GM19397 (cell line): ENCODE data around the gene MST1.

Experiments
- ATAC-seq: cut with Tn5 transposase; IDR thresholded peaks from one replicate; pipeline ENCODE4 v1.9.1; 2021; ENCODE audit warnings: mild to moderate bottlenecking, moderate library complexity; ENCODE audit not compliant: unreplicated experiment

Gene MST1

GRCh38 chr3:49689046-49689907 lies at the start of gene MST1, which contains the start of gene RNF123:
Gene MST1 (minus strand): TSS chr3:49689474. CDS start chr3:49688691, 783 bp downstream.
Gene RNF123 (plus strand): TSS chr3:49689557. CDS start chr3:49691166, 1,609 bp downstream.
- ATAC-seq, result peak; percentile 68

GRCh38 chr3:49738067-49738713 lies 48.9 kb upstream of the MST1 start:
- ATAC-seq, result no peak

- ATAC-seq, result no peak
Observed at GRCh38 chr3:49734752-49735151, 45.5 kb upstream of the MST1 start.

- no peak for ATAC-seq
Observed at GRCh38 chr3:49733551-49733950, 44.3 kb upstream of the MST1 start.

- no peak for ATAC-seq
Observed at GRCh38 chr3:49732597-49732996, 43.3 kb upstream of the MST1 start.

GRCh38 chr3:49729966-49730609 lies 40.8 kb upstream of the MST1 start:
- no peak for ATAC-seq

- ATAC-seq, result no peak
Observed at GRCh38 chr3:49727924-49728361, 38.7 kb upstream of the MST1 start.

- no peak for ATAC-seq
Observed at GRCh38 chr3:49727154-49727923, 38.1 kb upstream of the MST1 start.

- ATAC-seq, result no peak
Observed at GRCh38 chr3:49725906-49726681, 36.8 kb upstream of the MST1 start.

- no peak for ATAC-seq
Observed at GRCh38 chr3:49724586-49724985, 35.3 kb upstream of the MST1 start.

- ATAC-seq, result peak; percentile 78
Observed at GRCh38 chr3:49723628-49724551, 34.6 kb upstream of the MST1 start, which contains the start of gene GMPPB. Gene GMPPB (minus strand): TSS chr3:49723951. CDS start chr3:49723726, 225 bp downstream.

- peak; percentile 1 for ATAC-seq
Observed at GRCh38 chr3:49723296-49723627, 34.0 kb upstream of the MST1 start.

- ATAC-seq, result no peak
Observed at GRCh38 chr3:49722896-49723295, 33.6 kb upstream of the MST1 start.

GRCh38 chr3:49721896-49722781 lies 32.9 kb upstream of the MST1 start:
- ATAC-seq, result no peak

GRCh38 chr3:49721596-49721895 lies 32.3 kb upstream of the MST1 start:
- no peak for ATAC-seq

GRCh38 chr3:49720855-49721595 lies 31.8 kb upstream of the MST1 start:
- no peak for ATAC-seq

- ATAC-seq, result peak; percentile 33
Observed at GRCh38 chr3:49719214-49719884, 30.1 kb upstream of the MST1 start, which contains the start of gene AMIGO3. Gene AMIGO3 (minus strand): TSS chr3:49719684. CDS start chr3:49719465, 219 bp downstream.
